Stimulated activated CD4-positive, alpha-beta T cell treated with anti-CD3 and anti-CD28 coated beads, Interleukin-1b, Interleukin-23, amount 100 ng/mL, for 1 hour (primary cell): Measurements from ENCODE around the gene GTF2H4.

Experiments used
- DNase-seq, 2 donors: peaks; one replicate each; pipeline ENCODE4 v3.0.0-alpha.2; 2020; ENCODE audit warnings: low read depth in 2 of 2

Gene GTF2H4

DNA sequence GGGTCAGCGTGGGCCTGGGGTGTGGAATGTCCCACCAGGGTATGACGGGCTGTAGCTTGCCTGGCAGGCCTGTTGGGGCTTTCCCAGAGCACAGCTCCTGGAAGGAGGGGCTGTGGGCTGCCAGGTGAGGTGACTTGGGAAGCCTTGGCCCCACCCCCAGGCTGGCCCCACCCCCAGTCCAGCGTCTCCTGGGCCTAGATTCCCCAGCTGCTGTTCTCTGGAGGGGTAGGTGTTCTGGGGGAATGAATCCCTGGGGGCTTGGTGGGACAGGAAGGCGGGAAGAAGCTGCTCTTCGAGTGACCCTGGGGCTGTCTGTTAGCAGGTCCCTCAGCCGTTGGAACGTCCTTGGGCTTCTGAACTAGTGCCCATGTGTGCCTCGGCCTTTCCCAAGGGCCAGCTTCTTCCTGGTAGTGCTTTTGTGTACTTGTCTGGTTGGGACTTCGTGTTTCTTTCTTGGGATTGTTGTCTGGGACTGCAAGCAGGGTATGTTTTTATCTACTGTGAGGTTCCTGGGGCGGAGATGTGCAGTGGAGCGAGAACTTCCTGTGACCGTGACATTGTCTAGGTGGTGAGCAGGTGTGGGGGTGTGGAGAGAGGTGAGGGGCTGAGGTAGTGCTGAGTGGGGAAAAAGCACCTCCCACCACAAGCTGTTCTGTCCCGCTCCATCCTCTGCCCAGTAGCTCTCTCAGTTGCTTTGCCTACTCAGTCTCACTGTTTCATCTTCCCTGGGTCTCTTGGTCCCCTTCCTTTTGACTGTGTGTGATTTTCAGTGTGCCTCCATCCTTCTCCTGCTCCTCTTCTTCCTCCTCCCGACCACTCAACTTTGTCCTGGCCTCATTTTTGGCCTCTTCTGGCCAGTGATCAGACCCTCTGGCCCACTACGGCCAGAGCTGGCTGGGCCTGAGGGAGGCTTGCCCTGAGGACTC is 25.0 kb upstream of the GTF2H4 start:
- no peak for DNase-seq

DNA sequence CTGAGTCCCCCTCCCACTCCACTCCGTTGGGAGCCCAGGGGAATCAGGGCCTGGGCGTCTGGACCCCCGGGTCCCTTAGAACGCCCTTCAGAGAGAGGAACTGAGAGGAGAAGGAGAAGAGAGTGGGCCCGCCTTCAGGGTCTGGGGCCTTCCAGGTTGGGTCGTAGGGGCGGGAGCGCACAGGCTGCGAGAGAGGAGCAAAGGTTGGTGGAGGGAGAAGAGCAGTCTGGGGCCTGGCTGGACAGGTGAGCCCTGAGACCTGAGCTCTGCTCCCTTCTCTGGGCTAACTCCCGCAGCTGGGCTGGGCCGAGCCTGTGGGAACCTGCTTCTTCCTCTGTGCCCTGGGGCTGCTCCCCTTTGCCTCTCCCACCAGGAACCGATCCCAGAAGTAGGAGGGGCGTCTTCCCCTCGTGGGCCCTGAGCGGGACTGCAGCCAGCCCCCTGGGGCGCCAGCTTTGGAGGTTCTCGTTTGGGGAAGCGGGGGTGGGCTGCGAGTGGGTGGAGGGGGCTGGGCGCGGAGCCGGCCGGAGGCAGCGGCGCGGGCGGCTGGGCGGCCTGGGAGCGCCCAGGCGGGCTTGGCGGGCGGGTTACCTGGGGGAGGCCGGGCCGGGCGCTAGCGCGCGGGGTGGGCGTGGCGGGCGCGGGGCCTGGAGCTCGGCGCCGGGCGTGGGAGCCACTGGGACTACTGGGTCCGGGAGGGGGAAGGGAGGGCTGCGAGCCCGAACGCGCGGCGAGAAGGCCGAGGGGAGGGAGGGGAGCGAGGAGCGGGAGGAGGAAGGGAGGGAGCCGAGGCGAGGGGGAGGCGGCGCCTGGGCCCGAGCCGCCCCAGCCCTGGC is 24.1 kb upstream of the GTF2H4 start, which contains the start of gene DDR1:
DDR1 (plus strand) TSS at position 835 of the 836 bp plus-strand sequence. CDS start 4,211 bp downstream, outside the sequence.
- DNase-seq: no peak

DNA sequence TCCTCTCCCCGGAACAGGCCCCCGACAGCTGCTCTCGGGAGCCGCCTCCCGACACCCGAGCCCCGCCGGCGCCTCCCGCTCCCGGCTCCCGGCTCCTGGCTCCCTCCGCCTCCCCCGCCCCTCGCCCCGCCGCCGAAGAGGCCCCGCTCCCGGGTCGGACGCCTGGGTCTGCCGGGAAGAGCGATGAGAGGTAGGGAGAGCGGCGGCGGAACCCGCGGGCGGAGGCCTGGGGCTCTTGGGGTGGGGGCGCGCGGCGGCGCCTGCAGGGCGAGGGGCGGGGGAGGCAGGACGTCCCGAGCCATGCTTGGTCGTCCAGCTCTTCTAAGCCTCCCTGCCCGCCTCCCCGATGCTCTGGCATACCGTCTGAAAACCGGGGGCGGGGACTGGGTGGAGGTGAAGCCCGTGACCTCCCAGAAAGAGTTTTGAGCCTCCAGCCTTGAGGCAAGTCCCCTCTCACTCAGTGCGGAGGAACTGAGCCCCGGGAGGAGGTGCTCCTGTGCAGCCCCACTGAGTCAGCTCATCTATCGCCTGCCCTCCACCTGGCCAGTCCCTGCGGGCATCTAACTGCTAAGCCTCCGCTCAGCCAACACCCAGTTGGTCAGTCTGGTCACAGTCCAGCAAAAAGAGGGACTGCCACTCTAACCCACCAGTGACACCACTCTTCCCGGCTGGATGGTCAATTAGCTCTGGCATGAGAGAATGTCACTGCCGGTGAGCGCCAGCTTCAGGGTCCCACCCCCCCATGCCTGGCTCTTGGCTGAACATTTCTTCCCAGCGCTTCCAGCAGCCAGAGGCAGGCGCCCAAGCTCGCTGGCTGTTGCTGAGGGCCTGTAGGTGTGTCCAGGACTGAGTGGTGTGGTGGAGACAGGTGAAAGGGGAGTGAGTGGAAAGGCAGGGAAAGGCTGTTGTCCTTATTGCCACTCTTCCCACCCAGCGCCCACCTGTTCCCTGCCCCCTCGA is 23.2 kb upstream of the GTF2H4 start:
- DNase-seq: no peak

DNA sequence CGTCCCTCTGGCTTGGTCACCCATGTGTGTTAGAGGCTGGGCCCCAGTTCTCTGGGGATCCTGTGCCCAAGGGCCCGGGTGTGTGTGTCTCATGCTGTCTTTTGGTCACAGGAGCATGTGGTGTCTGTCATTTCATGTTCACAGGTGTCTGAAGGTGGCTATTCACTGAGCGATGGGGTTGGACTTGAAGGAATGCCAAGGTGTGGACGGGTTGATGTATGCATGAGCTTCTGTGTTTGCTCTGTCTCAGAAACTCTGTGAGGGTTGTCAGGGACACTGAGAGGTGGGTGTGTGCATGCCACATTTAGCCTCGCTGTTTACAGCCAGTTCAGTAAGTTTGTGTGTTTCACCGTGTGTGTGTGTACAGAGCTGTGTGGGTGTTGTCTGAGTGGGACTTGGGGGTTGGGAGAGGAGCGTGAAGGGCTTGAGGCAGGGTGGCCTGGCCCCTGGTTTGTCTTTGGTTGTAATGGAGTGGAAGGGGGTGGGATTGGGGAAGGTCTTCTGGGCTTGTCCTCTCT is 22.5 kb upstream of the GTF2H4 start:
- DNase-seq: no peak

DNA sequence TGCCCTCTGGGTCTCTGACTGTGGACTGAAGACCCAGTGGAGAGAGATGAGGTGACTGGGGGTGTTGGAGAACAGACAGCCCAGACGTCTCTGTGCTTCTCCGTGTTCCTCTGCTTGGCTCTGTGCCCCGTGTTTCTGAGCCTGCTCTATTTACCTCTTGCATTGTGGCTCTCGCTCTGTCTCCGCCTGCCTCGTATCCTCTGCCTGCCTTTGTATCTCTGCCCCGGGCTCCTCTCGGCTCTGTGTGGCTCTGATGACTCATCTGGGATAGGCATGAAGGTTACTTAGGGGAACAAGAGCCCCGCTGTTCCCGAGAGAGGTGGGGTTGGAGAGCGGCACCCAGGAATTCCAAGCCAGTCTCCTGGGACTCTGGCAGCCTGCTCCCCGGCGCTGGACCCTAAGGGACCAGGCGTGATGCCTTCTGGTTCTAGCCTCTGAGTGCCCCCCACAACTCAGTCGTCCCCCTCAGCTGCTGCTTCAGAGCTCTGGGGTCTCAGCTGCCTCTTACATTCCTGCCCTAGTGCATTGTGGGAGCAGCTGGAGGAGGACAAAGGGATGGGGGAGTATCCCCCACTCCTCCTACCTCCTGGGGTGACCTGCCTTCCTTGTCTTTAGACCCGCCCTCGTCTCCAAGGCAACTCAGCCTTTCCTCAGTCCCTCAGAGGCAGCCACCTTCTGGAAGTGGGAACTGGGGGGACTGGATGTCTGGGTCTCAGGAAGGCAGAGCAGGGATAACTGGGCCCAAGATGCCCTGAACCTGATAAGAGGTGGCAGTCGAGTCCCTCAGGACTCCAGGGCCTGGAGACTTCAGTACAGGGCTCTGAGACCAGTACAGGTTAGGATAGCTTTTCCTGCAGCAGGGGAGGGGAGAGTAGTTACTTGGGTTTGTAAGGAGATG is 21.8 kb upstream of the GTF2H4 start:
- no peak for DNase-seq

DNA sequence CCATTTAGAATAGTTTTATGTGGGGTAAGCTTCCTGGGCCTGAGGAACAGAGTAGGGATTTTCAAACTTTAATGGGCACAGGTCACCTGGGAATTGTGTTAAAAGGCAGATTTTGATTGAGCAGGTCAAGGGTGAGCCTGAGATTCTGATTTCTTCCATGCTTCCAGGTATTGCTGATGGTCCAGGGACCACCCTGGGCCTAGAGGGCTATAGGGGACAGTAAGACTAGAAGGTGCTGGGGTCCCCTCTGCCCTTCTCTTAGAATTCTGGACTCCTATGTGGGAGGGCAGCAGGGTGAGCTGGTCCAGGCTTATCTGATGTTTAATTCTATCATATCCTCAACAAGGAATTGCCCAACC is 21.1 kb upstream of the GTF2H4 start:
- no peak for DNase-seq

DNA sequence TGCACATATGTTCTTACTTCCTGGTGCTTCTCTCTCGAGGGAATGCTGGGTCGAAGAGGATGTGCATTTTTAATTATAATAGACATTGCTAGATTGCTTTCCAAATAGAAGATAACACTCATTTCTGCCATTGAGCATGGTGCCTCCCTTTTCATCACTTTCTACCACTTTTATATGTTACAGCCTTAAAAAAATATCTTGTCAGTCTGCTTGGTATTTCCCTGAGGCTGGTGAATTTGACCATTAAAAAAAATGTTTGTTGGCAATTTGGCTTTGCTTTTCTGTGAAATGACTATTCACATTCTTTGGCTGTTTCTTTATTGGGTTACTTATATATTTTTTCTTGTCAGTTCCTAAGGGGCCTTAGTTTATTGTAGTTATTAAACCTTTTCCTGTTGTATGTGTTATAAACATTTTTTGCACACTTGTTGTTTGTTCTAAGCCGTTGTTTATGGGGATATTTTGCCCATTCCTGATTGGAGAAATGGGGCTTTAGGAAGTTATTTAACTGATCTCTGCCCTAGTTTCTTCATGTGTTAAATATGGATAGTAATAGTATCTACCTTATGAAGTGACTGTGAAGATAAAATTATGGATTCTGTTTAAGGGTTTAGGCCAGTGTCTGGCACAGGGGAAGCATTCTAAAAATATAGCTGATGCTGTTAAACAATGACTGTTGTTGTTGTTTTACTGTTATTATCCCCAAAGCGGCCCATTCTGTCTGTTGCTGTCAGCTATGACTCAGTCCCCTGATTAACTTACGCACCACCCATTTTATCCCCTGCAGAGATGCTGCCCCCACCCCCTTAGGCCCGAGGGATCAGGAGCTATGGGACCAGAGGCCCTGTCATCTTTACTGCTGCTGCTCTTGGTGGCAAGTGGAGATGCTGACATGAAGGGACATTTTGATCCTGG is 19.8 kb upstream of the GTF2H4 start:
- DNase-seq: no peak

DNA sequence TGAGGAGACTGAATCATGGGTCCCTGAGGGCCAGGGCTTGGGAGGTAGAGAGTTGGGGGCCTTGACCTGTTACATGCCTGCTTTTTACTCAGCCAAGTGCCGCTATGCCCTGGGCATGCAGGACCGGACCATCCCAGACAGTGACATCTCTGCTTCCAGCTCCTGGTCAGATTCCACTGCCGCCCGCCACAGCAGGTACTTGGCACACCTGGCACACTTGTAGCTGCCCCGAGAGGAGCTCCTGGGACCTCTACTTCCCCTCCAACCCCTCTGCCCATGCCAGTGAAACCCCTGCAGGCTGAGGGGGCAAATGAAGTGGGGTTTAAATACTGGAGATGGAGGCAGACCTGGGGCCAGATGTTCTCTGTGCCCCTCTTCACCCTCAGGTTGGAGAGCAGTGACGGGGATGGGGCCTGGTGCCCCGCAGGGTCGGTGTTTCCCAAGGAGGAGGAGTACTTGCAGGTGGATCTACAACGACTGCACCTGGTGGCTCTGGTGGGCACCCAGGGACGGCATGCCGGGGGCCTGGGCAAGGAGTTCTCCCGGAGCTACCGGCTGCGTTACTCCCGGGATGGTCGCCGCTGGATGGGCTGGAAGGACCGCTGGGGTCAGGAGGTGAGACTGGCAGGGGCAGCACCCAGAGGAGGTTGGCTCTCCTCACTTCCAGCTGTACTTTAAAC is 19.1 kb upstream of the GTF2H4 start:
- DNase-seq: no peak

DNA sequence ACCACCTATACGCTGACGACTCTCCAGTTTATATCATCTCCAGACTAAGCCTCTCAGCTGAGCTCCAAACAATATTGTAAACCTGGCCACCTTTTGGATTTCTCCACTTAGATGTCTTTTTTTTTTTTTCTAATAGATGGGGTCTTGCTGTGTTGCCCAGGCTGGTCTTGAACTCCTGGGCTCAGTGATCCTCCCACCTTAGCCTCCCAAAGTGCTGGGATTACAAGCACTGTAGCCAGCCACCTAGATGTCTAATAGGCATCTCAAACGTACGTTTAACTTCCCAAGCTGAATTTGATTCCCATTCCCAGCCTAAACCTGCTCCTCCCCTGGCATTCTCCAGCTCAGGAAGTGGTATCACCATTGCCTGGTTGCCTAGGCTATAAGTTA is 18.5 kb upstream of the GTF2H4 start:
- no peak for DNase-seq

DNA sequence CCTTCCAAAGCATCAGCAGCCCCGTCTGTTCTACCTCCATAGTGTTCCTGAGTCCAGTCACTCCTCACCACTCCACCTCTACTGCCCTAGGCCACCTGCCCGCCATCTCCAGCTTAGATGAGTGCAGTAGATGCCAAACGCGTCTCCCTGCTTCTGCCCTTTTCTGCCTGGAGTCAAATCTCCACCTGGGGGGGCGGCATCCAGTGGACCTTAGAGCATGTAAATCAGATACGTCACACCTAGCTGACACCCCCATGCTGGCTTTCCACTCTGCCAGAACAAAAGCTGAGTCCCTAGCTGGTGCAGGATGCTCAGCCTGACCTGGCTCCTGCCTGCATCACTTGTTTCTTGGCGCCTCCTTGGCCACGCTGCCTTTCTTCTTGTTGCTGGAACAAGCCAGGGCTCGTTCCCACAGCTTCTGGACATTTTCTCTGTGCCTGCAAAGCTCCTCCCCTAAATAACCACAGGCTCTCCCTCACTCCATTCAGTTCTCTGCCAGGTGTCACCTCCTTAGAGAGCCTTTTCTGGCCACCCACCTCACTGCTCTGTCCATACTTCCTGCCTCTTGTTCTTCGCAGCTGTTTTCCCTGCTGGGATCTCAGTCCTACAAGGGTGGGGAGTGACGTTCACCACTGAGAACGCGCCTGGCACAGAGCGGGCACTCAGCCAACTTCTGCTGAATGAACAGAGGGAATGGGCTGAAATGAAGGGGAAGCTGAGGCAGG is 17.9 kb upstream of the GTF2H4 start:
- DNase-seq: no peak

DNA sequence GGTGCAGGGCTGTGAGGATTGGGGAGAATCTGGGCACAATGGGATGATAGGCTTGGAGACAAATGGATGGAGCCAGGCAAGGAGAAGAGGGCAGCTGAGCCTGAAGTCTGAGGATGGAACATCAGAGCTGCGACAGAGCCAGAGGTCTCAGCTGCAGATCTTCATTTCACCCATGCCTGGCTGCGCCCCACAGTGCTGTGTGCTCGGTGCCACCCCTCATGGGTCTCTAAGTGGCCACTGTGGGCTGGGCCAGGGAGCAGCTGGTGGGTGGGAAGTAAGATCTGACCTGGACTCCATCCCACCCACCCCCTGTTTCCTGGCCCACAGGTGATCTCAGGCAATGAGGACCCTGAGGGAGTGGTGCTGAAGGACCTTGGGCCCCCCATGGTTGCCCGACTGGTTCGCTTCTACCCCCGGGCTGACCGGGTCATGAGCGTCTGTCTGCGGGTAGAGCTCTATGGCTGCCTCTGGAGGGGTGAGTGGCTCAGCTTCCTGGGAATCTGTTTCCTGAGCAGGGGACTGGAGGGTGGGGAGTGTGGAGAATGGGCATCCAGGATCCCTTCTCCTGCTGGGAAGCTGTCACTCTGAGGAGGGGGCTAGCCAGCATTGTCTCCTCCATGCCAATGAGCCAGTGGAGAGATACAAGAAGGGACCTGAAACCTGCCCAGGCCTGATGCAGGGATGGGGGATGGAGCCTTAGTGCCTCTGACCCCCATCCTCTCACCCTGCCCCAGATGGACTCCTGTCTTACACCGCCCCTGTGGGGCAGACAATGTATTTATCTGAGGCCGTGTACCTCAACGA is 17.2 kb upstream of the GTF2H4 start:
- no peak for DNase-seq

DNA sequence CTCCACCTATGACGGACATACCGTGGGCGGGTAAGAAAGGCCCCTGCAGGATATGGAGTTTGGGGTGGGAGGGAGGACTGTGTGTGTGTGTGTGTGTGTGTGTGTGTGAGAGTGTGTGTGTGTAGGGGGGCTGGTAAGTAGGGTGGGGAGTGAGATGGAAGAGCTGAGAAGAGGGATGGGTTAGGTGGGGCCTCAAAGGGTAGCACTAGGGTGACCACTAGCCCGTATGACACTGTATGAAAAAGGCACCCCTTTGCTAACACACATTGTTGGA is 16.6 kb upstream of the GTF2H4 start:
- DNase-seq: no peak

DNA sequence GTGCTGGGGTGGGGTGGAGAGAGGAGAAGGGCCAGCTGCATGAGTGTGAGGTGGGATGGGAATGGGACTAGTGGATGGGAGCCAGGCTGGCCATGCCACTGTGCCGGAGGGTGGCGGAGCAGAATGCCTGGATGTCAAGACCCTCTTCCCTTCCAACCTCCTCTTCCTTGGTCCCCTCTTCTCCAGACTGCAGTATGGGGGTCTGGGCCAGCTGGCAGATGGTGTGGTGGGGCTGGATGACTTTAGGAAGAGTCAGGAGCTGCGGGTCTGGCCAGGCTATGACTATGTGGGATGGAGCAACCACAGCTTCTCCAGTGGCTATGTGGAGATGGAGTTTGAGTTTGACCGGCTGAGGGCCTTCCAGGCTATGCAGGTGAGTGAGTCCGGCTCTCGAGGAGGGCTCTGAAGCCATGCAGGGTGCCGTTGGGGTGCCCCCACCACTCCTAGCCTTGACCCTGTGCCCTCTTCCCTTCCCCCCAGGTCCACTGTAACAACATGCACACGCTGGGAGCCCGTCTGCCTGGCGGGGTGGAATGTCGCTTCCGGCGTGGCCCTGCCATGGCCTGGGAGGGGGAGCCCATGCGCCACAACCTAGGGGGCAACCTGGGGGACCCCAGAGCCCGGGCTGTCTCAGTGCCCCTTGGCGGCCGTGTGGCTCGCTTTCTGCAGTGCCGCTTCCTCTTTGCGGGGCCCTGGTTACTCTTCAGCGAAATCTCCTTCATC is 16.0 kb upstream of the GTF2H4 start:
- no peak for DNase-seq

DNA sequence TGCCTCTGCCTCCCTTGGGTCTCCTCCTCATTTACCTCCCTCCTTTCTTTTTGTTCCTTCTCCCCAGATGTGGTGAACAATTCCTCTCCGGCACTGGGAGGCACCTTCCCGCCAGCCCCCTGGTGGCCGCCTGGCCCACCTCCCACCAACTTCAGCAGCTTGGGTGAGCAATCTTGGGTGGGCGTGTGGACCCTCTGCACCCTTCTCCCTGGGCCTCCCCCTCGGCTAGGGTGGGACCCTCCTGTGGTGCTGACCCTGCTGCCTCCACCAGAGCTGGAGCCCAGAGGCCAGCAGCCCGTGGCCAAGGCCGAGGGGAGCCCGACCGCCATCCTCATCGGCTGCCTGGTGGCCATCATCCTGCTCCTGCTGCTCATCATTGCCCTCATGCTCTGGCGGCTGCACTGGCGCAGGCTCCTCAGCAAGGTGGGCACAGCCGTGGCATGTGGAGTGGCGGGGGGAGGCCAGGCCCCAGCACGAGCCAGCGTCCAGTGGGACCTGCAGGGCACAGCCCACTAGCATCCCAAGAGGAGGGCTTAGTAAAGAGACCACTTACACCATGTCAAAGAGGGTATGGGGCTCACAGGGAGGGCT is 14.9 kb upstream of the GTF2H4 start:
- DNase-seq: no peak

DNA sequence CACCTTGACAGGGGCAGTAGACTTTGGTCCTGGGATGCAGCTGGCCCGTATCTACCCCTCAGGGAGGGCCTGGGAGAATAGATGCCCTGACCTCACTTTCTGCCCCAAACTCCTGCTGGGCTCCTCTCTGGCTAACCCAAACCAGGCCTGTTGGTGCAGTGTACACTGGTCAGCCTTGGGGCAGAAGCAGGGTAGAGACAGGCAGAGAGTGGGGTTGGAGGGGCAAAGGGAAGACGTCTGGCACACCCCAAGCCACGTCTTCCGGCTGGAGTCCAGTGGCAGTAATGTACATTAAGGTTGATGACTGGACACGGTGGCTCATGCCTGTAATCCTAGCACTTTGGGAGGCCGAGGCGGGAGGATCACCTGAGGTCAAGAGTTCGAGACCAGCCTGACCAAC is 14.3 kb upstream of the GTF2H4 start:
- no peak for DNase-seq

DNA sequence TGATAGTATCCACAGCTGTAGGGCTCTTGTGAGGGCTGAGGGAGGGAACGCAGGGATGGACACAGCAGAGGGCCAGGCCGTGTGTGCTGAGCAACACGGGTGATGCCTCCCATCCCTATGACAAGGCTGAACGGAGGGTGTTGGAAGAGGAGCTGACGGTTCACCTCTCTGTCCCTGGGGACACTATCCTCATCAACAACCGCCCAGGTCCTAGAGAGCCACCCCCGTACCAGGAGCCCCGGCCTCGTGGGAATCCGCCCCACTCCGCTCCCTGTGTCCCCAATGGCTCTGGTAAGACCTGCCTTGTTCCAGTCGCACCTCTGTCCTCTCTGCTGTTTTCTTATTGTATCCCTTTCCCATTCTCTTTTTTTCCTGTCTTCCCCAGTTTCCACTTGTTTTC is 13.6 kb upstream of the GTF2H4 start:
- no peak for DNase-seq
